Kidney (tissue), 14 donors: ENCODE measurements around the gene NEK8. TPM values are rescaled to one million over a fixed set of nuclear protein-coding genes. Genes with fewer than 3 reads are reported as not detected.

ENCODE experiments used
- DNase-seq, 5 donors: peaks; one replicate each; pipeline ENCODE4 v3.0.0-alpha.2; 2013 to 2020
- FAIRE-seq: peaks from 2 replicates; lab custom pipeline; 2012; peaks lifted over from hg19 to GRCh38; lab: Jason Lieb, UNC
- H3K27ac ChIP-seq, 2 donors: one replicate each; pipeline ENCODE4 v1.7.0; 2013; ENCODE audit warnings: low read depth in 2 of 2, low read length in 2 of 2, inconsistent platforms in 1 of 2
- H3K27me3 ChIP-seq: one replicate; pipeline ENCODE4 v1.7.1; 2013; ENCODE audit warnings: low read length, inconsistent platforms; ENCODE audit not compliant: control insufficient read depth, insufficient read depth
- H3K36me3 ChIP-seq, 3 donors: one replicate each; pipeline versions ENCODE4 v1.7.0 to v1.7.1; 2013; ENCODE audit warnings: low read length in 3 of 3, control low read depth in 1 of 3, inconsistent platforms in 1 of 3; ENCODE audit not compliant: insufficient read depth in 3 of 3, control insufficient read depth in 2 of 3
- H3K4me1 ChIP-seq, 3 donors: one replicate each; pipeline versions ENCODE4 v1.7.0 to v1.7.1; 2013; ENCODE audit warnings: low read length in 3 of 3, inconsistent platforms in 1 of 3, low read depth in 1 of 3; ENCODE audit not compliant: control insufficient read depth in 2 of 3, insufficient read depth in 2 of 3
- H3K4me3 ChIP-seq, 3 donors: one replicate each; pipeline versions ENCODE4 v1.7.0 to v1.8.1; 2013; ENCODE audit warnings: low read length in 3 of 3, control low read depth in 1 of 3, inconsistent platforms in 1 of 3
- H3K9ac ChIP-seq, 3 donors: one replicate each; pipeline versions ENCODE4 v1.7.0 to v1.7.1; 2013; ENCODE audit warnings: low read length in 3 of 3, control low read depth in 1 of 3, inconsistent platforms in 1 of 3
- H3K9me3 ChIP-seq, 3 donors: one replicate each; pipeline versions ENCODE4 v1.7.0 to v1.7.1; 2013; ENCODE audit warnings: low read length in 3 of 3, control low read depth in 1 of 3, inconsistent platforms in 1 of 3; ENCODE audit not compliant: control insufficient read depth in 2 of 3, insufficient read depth in 1 of 3
- CTCF ChIP-seq: IDR thresholded peaks from 3 replicates; pipeline ENCODE4 v1.5.1; 2012; ENCODE audit warnings: mild to moderate bottlenecking, moderate library complexity, borderline replicate concordance; ENCODE audit not compliant: insufficient read depth; ENCODE audit errors: extremely low read depth
- intact Hi-C: fragments of 100-400 bp; cut with DNase I; formaldehyde crosslinking; loops from one replicate; pipeline ENCODE4 v1.11.1; 2022
- polyA plus RNA-seq: library from polyadenylated mRNA; stranded (reverse); fragments of 350-450 nt; fragmentation: Illumina TruSeq; extraction: RNeasy Lipid Tissue Mini Kit (QIAGEN cat#74804); gene quantifications from one replicate; pipeline ENCODE4 v1.2.3, GENCODE V29; 2014; ENCODE audit warnings: low read depth, low replicate concordance; ENCODE audit not compliant: insufficient read depth
- total RNA-seq: library from RNA; stranded (reverse); fragmentation: NEBNext Ultra II Directional; extraction: Animal tissue kit (Norgen Biotek cat#: 25700); gene quantifications from one replicate; pipeline ENCODE4 v1.2.1, GENCODE V29; 2021
- donor health status: control.
- donor health status: control.
- donor health status: control.
- donor health status: control.
- donor health status: control.
- donor health status: DM: yes; HTN: yes; CAD: no.
- donor health status: Normal renal cell carcinoma (clear cell type).

The NEK8 gene
- total and polyA plus RNA-seq, 2 donors from 2014 or later: 4.7 to 20.6 TPM

- Histone ChIP-seq H3K27me3 (no peaks in the 10 kb centered on the region), H3K9me3 (no peaks in the 10 kb centered on the region), H3K4me3 (no peak overlapping the region), H3K27ac (peak overlapping the region in 1 of 2 donors; percentile 23), H3K36me3 (peaks cover 10 to 36% (median 14%) of the 10 kb centered on the region in 3 donors), H3K4me1 (peaks cover 3 to 54% (median 42%) of the 10 kb centered on the region in 3 donors), H3K9ac (no peak overlapping the region)
- no peak for TF ChIP-seq CTCF
- intact Hi-C loops: no loop called here
- FAIRE-seq (no peak), DNase-seq (peak in 2 of 5 donors; percentile 46 to 83)
Measured at GRCh38 chr17:28748852-28749515, 20.4 kb downstream of the NEK8 start.

GRCh38 chr17:28749516-28750177 is 21.1 kb downstream of the NEK8 start:
- H3K4me3 ChIP-seq: no peak overlapping the region
- peaks cover 3 to 54% (median 42%) of the 10 kb centered on the region in 3 donors for H3K4me1 ChIP-seq
- H3K27ac ChIP-seq: peak overlapping the region in 1 of 2 donors; percentile 23
- FAIRE-seq (no peak), DNase-seq (peak in 1 of 5 donors; percentile 73)
- no peak for TF ChIP-seq CTCF
- no peaks in the 10 kb centered on the region for H3K9me3 ChIP-seq
- H3K9ac ChIP-seq: no peak overlapping the region
- H3K36me3 ChIP-seq: peaks cover 10 to 36% (median 14%) of the 10 kb centered on the region in 3 donors
- intact Hi-C loops: no loop called here
- no peaks in the 10 kb centered on the region for H3K27me3 ChIP-seq

- H3K4me1 ChIP-seq: peaks cover 3 to 51% (median 42%) of the 10 kb centered on the region in 3 donors
- peak overlapping the region in 1 of 2 donors; percentile 68 for H3K27ac ChIP-seq
- peak; percentile 94 to 96 (median 95) for DNase-seq
- intact Hi-C loops: no loop called here
- peak overlapping the region in 1 of 3 donors; percentile 32 for H3K9ac ChIP-seq
- peaks cover 10 to 40% (median 14%) of the 10 kb centered on the region in 3 donors for H3K36me3 ChIP-seq
- no peak for FAIRE-seq
- peak; percentile 100 for TF ChIP-seq CTCF
- no peaks in the 10 kb centered on the region for H3K27me3 ChIP-seq
- H3K4me3 ChIP-seq: peak overlapping the region in 2 of 3 donors; percentile 17 to 18
- H3K9me3 ChIP-seq: no peaks in the 10 kb centered on the region
Measured at GRCh38 chr17:28750178-28751047, 21.8 kb downstream of the NEK8 start.
